ENCODE measurements around the gene TRIP12.
"Not testable (repeated sequence)": the region's sequence is repeated elsewhere in the genome, so short reads cannot be mapped to it uniquely, and the experiment has no call there.

TRIP12 gene

DNA sequence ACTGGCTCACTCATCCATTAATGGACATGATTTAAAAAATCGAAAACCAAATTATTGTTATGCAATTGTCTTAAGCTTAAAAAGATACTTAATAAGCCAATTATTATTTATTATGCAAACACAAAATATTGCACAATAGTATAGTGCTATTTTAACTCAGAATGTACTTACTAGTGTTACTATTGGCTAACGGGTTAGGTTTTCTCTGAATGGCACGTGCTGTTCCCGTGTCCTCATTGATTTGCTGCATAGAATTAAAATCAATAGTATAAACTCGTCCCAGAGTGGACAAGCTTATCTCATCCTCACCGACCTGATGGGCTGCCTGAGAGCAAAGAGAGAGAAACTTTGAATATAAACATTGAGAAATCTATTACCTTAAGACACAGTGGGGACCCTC, 116.2 kb downstream of the TRIP12 start:
- no peak for DNase-seq (ENCODE audit: low read depth)
- no peak overlapping the region for H3K4me3 ChIP-seq (ENCODE audit: low read length)
- TF ChIP-seq, protein P1, sequence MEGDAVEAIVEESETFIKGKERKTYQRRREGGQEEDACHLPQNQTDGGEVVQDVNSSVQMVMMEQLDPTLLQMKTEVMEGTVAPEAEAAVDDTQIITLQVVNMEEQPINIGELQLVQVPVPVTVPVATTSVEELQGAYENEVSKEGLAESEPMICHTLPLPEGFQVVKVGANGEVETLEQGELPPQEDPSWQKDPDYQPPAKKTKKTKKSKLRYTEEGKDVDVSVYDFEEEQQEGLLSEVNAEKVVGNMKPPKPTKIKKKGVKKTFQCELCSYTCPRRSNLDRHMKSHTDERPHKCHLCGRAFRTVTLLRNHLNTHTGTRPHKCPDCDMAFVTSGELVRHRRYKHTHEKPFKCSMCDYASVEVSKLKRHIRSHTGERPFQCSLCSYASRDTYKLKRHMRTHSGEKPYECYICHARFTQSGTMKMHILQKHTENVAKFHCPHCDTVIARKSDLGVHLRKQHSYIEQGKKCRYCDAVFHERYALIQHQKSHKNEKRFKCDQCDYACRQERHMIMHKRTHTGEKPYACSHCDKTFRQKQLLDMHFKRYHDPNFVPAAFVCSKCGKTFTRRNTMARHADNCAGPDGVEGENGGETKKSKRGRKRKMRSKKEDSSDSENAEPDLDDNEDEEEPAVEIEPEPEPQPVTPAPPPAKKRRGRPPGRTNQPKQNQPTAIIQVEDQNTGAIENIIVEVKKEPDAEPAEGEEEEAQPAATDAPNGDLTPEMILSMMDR (conservative IDR thresholded peaks at IDR 0.05; ENCODE audit: low read depth, low read length): no peak

DNA sequence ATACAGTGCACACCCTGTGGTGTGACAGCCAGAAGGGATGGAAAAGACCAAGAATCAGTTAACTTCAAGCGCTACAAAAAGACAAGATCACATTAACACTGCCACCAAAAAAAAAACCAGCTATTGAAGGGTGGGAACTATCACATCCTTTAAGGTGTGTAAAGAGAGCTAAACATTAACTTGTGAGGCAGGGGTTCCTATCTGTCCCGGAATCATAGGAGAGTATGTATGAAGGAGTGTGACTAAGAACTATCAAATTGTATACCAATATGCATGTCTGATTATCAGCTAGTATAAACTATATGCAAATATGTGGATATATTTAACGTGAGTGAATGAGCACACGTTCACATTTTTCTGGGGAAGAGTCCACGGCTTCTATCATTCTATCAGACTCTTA, 119.0 kb downstream of the TRIP12 start:
- H3K4me3 ChIP-seq (ENCODE audit: low read length): no peak overlapping the region
- no peak for DNase-seq (ENCODE audit: low read depth)
- TF ChIP-seq, protein P1 (conservative IDR thresholded peaks at IDR 0.05; ENCODE audit: low read depth, low read length): no peak

DNA sequence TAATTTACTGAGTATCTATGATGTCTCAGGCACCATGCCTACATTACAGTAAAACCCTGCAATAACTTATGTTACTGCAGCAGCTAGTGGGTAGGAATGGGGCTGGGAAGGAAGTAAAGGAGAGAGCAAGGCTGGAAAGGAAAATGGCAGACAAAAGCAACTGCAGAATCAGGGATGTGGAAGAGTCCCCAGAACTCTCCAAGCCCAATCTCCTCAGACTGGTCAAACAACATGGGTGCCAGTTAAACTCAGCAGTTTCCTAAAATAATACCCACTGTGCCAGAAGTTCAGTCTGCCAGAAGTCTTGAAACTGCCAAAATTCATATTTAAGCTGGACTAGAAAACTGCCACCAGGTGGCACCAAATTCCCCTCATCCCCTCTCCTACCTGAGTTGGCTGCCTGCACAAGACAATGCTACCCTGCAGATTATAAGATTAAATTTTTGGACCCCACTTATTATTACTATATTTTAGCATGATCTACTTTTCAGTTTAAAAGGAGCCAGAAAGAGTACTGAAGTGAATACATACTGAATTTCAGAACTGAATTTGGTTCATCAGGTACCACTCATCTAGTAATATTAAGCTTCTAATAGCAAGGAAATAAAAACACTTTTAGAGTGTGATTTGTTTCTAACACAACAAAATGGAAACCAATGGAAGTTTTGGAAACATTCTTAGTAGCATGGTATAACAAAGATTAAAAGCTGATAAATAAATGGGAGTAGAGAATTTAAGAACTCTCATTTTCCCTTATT, 120.6 kb downstream of the TRIP12 start:
- no peak overlapping the region for H3K4me3 ChIP-seq (ENCODE audit: low read length)
- TF ChIP-seq, protein P1 (conservative IDR thresholded peaks at IDR 0.05; ENCODE audit: low read depth, low read length): peak; percentile 74
- peak; percentile 22 for DNase-seq (ENCODE audit: low read depth)

DNA sequence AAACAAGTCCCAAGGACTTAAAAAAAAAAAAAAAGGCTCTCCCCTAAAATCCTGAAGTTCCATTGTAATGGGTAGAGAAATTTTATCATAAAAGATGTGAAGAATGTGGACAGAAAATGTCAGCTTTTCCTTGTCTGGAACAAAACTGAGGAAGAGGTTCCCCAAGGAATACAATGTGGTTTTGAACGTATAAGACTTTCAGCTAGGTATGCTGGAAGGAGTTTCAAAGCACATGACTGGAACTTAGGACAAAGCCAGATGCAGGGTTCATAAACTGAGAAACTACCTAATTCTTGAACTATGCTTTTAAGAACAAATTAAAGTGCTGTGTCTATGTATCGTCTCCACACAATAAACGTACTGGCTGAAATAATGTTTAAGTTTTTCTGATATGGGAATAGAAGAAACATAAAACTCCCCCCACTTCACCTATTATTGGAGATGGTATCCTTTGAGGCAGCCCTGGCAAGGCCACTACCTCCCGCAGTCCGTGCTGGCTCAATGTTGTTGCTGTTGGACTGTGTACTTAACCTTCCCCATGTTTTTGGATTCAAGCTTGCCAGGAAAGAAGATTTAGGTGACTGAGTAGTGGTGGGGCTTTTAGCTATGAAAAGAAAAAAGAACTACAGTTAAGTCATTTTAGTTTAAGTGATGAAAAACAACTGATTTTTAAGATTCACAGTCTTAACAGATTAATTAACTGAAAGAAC, 123.2 kb downstream of the TRIP12 start:
- TF ChIP-seq, protein P1 (conservative IDR thresholded peaks at IDR 0.05; ENCODE audit: low read depth, low read length): no peak
- DNase-seq (ENCODE audit: low read depth): no peak
- no peak overlapping the region for H3K4me3 ChIP-seq (ENCODE audit: low read length)

DNA sequence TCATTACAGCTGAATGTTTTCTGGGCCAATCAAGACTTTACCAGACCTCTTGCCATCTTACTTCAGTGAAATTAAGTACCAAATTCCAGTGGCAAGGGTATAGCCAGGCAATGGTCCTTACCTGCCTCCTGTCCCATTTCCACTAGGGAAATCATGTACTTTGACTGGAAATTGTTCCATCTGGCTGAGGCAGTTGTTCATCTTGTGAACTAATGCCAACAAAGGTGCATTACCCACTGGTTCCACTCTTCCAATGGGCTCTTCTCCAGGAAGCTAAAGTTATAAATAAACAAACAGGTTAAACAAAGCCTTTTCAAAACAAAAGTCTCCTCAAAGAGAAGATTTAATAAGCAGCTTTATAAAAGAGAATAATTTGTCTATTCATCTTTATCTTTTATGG, 126.8 kb downstream of the TRIP12 start:
- TF ChIP-seq, protein P1 (conservative IDR thresholded peaks at IDR 0.05; ENCODE audit: low read depth, low read length): no peak
- no peak overlapping the region for H3K4me3 ChIP-seq (ENCODE audit: low read length)
- DNase-seq (ENCODE audit: low read depth): no peak

DNA sequence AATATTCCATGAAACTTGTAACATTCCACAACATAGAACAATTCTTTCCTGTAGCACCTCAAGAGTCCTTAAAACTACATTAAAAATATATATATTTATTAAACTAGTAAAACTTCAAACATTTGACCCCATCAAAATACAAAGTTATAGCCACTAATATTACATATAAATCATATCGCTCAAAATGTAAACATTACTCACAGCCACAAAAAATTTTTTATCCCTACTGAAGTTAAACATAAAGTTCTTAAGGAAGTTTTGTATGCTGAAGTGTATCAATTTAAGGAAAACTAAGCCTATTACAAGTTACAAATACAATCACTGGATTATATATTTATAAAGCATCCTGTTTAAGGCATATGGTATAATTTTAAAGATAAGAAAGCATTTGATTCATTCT, 127.2 kb downstream of the TRIP12 start:
- H3K4me3 ChIP-seq (ENCODE audit: low read length): no peak overlapping the region
- DNase-seq (ENCODE audit: low read depth): no peak
- TF ChIP-seq, protein P1 (conservative IDR thresholded peaks at IDR 0.05; ENCODE audit: low read depth, low read length): no peak

DNA sequence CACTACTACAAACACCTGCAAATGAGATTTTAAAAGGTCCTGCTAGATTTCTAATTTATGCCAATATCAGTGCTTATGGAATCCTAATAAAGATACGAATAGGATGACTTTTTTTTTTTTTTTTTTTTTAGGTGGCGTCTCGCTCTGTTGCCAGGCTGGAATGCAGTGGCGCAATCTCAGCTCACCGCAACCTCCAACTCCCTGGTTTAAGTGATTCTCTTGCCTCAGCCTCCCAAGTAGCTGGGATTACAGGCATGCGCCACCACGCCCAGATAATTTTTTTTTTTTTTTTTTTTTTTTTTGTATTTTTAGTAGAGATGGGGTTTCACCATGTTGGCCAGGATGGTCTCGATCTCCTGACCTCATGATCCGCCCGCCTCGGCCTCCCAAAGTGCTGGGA, 135.5 kb downstream of the TRIP12 start:
- not testable (repeated sequence) for DNase-seq (ENCODE audit: low read depth); H3K4me3 ChIP-seq (ENCODE audit: low read length)

Data from retinal pigment epithelial cell (primary cell).